ENCODE measurements around the gene GRM1. TPM values are rescaled to one million over a fixed set of nuclear protein-coding genes. Genes with fewer than 3 reads are reported as not detected.

The GRM1 gene
- total and polyA plus RNA-seq, 2 donors (not counting 3 experiments of a cell fraction or from before 2014, with no cell fraction given): 0.07 TPM; not detected in 1

- no peak overlapping the region for H3K9ac ChIP-seq (replicated peaks; ENCODE audit: extremely low read depth, insufficient read depth, low read length)
- no peaks in the 10 kb centered on the region for H3K27me3 ChIP-seq (ENCODE audit: control insufficient read depth in 2 of 2, insufficient read depth in 2 of 2, low read length in 2 of 2)
- DNase-seq (ENCODE audit: low read depth, low spot score) (no peak), FAIRE-seq (no peak)
- H3K4me2 ChIP-seq (ENCODE audit: insufficient read depth, low read length): no peak overlapping the region
- no peaks in the 10 kb centered on the region for H3K9me1 ChIP-seq (replicated peaks; ENCODE audit: control insufficient read depth, extremely low read depth, insufficient read depth, low read length)
- no peak overlapping the region for H3K27ac ChIP-seq (ENCODE audit: insufficient read depth, low read depth, low read length)
- H3K4me1 ChIP-seq (ENCODE audit: control insufficient read depth, extremely low read depth, insufficient read depth, low read length): peaks cover 2% of the 10 kb centered on the region
- no peaks in the 10 kb centered on the region for H4K20me1 ChIP-seq (replicated peaks; ENCODE audit: control insufficient read depth, extremely low read depth, insufficient read depth, low read length)
- no peaks in the 10 kb centered on the region for H3K36me3 ChIP-seq (ENCODE audit: control insufficient read depth in 2 of 2, extremely low read depth in 1 of 2, insufficient read depth in 2 of 2, low read length in 2 of 2)
- intact Hi-C loops (cut with micrococcal nuclease): no loop called here
- no peaks in the 10 kb centered on the region for H3K9me3 ChIP-seq (replicated peaks; ENCODE audit: control insufficient read depth, insufficient read depth, low read length)
- CTCF ChIA-PET: no interaction called here
- dilution Hi-C loops (cut with MboI; ENCODE audit: extremely low pct_ligation_motif_present, low sequenced_read_pairs): no loop called here
- no peak overlapping the region for H3K4me3 ChIP-seq (replicated peaks in 1 of 3; ENCODE audit: insufficient read depth in 1 of 3, low read depth in 1 of 3, low read length in 3 of 3)
- no TSS peak for BruUV-seq (replicated peaks)
- no peaks in the 10 kb centered on the region for H3K79me2 ChIP-seq (ENCODE audit: control insufficient read depth, insufficient read depth, low read length)
- no peak overlapping the region for H2AFZ ChIP-seq (ENCODE audit: low read depth, low read length)
- POLR2A ChIA-PET: no interaction called here
- TF ChIP-seq MAX (IDR thresholded peaks at IDR 0.05; ENCODE audit: insufficient read depth, insufficient read length) (no peak), POLR2AphosphoS5 (IDR thresholded peaks at IDR 0.05; ENCODE audit: insufficient read depth, low read depth, low read length) (no peak)
Observed at GRCh38 chr6:146369866-146370265, 341.0 kb downstream of the GRM1 start.

GRCh38 chr6:146381486-146381885, 352.6 kb downstream of the GRM1 start:
- BruUV-seq (replicated peaks): no TSS peak
- H3K4me1 ChIP-seq (ENCODE audit: control insufficient read depth, extremely low read depth, insufficient read depth, low read length): no peaks in the 10 kb centered on the region
- DNase-seq (ENCODE audit: low read depth, low spot score) (no peak), FAIRE-seq (peak; percentile 4)
- H2AFZ ChIP-seq (ENCODE audit: low read depth, low read length): no peak overlapping the region
- H3K9me1 ChIP-seq (replicated peaks; ENCODE audit: control insufficient read depth, extremely low read depth, insufficient read depth, low read length): no peaks in the 10 kb centered on the region
- no peak overlapping the region for H3K4me2 ChIP-seq (ENCODE audit: insufficient read depth, low read length)
- no peaks in the 10 kb centered on the region for H4K20me1 ChIP-seq (replicated peaks; ENCODE audit: control insufficient read depth, extremely low read depth, insufficient read depth, low read length)
- no peaks in the 10 kb centered on the region for H3K27me3 ChIP-seq (ENCODE audit: control insufficient read depth in 2 of 2, insufficient read depth in 2 of 2, low read length in 2 of 2)
- intact Hi-C loops (cut with micrococcal nuclease) (loop anchor here (2.0 kb wide), 1 partner anchor 453 kb away; no protein-coding TSS in a partner anchor), dilution Hi-C loops (cut with MboI; ENCODE audit: extremely low pct_ligation_motif_present, low sequenced_read_pairs) (no loop called here)
- no peaks in the 10 kb centered on the region for H3K79me2 ChIP-seq (ENCODE audit: control insufficient read depth, insufficient read depth, low read length)
- H3K9ac ChIP-seq (replicated peaks; ENCODE audit: extremely low read depth, insufficient read depth, low read length): no peak overlapping the region
- no peak overlapping the region for H3K4me3 ChIP-seq (replicated peaks in 1 of 3; ENCODE audit: insufficient read depth in 1 of 3, low read depth in 1 of 3, low read length in 3 of 3)
- CTCF ChIA-PET: no interaction called here
- no peaks in the 10 kb centered on the region for H3K36me3 ChIP-seq (ENCODE audit: control insufficient read depth in 2 of 2, extremely low read depth in 1 of 2, insufficient read depth in 2 of 2, low read length in 2 of 2)
- POLR2A ChIA-PET: no interaction called here
- peak; percentile 7 to 9 for TF ChIP-seq CTCF (IDR thresholded peaks at IDR 0.05; ENCODE audit: extremely low read depth in 1 of 2, insufficient read depth in 1 of 2, low read depth in 1 of 2, low read length in 2 of 2)
- TF ChIP-seq JUN (IDR thresholded peaks at IDR 0.05; ENCODE audit: borderline replicate concordance, insufficient read depth, insufficient read length, low read depth): no peak
- no peaks in the 10 kb centered on the region for H3K9me3 ChIP-seq (replicated peaks; ENCODE audit: control insufficient read depth, insufficient read depth, low read length)
- H3K27ac ChIP-seq (ENCODE audit: insufficient read depth, low read depth, low read length): no peak overlapping the region

All from endothelial cell of umbilical vein (primary cell).